ENCODE data around the gene PTCD1.

- no peak for TF ChIP-seq POLR2AphosphoS5 (IDR thresholded peaks at IDR 0.05; ENCODE audit: borderline replicate concordance, low read depth, low read length)
- no peak for TF ChIP-seq EZH2 (IDR thresholded peaks at IDR 0.05)
- TF ChIP-seq FOXP2 (optimal IDR thresholded peaks at IDR 0.05; ENCODE audit: control extremely low read depth, extremely low read length, insufficient read depth): no peak
These were observed 48.8 kb downstream of the PTCD1 start for GRCh38 chr7:99389772-99390171.

All from SK-N-MC (cell line).